NCI-H2196 treated with DMSO at 0.1 percent for 48 hours (cell line): ENCODE results near the gene GRM8.
"Not testable (repeated sequence)": the region's sequence is repeated elsewhere in the genome, so short reads cannot be mapped to it uniquely, and the experiment has no call there.

ENCODE experiments used
- DNase-seq: peaks from one replicate; lab custom pipeline; 2025; ENCODE audit not compliant: unreplicated experiment; lab: John Stamatoyannopoulos, UW

The GRM8 gene

DNA sequence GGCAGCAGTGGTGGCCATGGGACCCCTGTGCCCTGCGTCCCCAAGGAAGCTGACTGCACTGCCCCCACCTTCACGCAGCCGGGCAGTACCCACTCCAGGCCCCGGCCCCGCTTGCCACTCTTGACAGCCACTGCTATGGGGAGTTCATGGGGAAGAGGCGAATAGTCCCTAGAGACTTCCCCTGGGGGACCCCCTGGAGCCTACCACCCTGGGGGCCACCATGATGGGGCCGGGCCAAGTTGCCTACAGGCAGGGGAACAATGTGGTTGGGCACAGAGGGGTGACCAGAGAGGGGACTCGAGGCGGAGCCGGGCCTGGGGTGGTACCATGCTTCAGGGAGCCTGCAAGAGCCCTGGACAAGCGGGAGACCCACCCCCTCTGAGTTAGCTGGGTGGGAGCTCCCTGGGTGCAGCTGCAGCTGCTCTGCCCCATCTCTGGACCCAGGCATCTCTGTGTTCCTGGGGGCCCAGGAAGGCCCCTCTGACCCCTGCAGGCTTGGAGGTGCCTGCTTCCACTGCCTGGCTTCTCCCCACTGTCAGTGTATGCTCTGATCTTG lies 567.6 kb downstream of the GRM8 start:
- DNase-seq = no peak

- no peak for DNase-seq
Observed at GRCh38 chr7:126682176-126682575, 570.6 kb downstream of the GRM8 start.

- DNase-seq = not testable (repeated sequence)
Observed at GRCh38 chr7:126668762-126669161, 584.0 kb downstream of the GRM8 start.

- no peak for DNase-seq
Observed at GRCh38 chr7:126668367-126668752, 584.4 kb downstream of the GRM8 start.

- DNase-seq = no peak
Observed at GRCh38 chr7:126667742-126668366, 584.9 kb downstream of the GRM8 start.

DNA sequence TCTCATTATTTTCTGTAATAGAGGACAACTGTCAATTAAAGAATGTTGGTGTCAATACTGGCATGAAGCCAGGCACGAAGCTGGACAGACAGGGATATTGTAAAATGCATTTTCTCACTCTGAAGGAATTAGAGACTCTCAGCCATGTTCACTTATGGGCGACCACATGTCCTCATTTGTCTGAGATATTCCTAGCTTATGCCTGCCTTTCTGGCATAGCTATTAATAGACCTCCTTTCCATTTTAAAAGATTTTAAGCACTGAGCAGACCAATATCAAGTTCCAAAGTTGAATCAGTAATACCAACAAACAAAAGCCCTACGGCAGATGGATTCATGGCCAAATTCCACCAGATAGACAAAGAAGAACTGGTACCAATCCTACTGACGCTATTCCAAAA lies 589.9 kb downstream of the GRM8 start:
- no peak for DNase-seq

DNA sequence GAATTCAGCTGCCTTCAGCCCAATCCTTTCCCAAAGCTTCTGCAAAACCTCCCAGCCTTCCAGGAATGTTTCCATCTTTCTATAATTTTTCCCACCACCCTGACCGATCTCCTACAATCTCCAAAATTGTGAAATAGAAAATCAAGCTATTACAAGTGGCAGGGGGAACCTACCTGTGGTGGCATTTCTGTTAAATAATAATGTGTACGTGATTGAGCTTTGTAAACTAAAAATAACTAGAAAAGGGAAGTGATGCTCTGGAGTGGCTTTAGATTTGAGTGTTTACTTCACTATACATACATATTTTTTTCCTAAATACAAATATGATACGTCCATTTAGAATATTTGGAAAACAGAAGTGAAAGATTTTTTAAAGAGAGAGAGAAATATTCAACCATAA lies 593.6 kb downstream of the GRM8 start:
- DNase-seq = no peak

DNA sequence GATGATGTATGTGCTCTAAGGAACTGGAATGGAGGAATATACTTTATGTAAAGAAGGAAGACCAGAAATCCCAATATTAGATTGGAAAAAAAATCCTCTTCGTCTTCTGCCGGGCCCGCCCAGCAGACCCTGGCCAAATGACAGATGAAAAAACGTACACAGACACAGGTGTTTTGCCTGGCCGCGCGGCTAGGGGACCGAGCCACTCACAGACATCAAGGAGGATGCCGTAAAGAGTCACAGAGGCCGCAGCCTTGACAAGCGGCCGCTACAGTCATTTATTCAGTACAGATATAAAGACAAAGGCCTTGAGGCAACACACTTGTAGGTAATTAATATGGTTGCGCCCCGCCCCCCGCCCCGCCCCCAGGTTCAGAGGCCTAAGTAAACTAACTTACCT lies 594.1 kb downstream of the GRM8 start:
- no peak for DNase-seq

GRCh38 chr7:126657599-126658358 lies 595.0 kb downstream of the GRM8 start:
- no peak for DNase-seq

- DNase-seq = no peak
Observed at GRCh38 chr7:126657137-126657536, 595.6 kb downstream of the GRM8 start.

DNA sequence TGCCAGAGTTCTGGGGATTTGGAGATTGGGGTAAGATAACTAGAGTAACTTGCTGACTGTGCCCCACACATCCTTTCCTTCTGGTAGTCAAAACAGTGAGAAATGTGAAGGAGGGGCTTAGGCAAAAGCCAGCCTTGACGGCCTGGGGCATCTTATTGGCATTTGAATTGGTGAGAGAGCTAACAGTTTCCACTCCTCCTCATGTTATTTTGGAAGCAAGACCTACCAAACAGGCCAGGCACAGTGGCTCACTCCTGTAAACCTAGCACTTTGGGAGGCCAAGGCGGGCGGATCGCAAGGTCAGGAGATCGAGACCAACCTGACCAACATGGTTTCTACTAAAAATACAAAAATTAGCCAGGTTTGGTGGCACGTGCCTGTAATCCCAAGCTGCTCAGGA lies 596.6 kb downstream of the GRM8 start:
- DNase-seq = no peak

DNA sequence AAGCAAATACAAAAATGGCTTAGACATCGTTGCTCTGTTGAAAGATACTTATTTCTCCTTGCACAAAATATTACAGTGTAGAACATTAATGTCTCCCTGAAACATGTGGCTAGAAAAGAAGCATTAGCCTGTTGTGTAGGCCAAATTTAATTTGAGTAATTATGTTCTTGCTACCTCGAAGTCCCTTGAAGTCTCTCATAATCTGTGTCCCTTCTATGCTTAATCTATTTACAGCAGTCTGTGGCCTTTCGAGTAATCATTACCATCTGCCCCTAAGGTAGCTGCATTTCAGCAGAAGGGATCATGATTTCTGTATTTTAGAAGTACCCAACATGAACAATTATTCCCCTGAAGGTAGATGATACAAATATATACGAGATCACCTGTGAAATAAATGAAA lies 615.2 kb downstream of the GRM8 start:
- DNase-seq = no peak

DNA sequence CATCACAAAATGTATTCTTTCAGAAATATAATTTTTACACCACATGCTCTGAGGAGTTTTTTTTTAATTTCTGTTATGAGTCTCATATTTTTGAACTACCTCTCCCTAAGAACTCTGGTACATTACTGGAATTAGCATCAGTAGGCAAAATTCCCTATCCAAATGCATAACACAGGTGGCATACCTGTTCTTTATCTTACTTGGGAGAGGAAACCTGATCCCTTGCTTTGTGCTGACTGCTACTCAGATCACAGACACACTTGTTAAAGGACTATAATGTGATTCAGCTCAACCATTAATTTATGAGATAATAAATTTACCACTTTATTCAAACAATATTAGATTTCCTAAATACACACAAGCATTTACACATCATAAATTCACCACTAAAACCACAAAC lies 617.2 kb downstream of the GRM8 start:
- peak; percentile 18 for DNase-seq

DNA sequence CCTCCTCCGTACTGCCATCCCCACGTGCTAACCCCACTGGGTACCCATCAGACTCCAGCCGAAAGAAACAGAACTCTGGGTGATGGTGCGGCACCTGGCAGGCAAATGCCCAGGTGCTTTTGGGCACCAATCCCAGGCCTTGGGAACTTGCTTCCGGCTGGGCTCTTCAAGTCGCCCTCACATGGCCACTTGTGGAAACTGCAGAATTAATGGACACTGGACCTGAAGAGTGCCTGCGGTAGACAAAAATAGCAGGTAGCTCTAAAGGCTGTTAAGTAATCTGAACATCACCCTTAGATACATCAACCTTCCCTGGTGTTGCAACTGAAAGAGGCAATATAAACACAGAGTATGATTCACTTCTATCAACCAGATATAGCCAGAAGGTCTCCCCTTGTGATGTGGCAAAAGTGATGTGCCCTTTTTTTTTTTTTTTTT lies 644.4 kb downstream of the GRM8 start:
- no peak for DNase-seq

- DNase-seq = no peak
Observed at GRCh38 chr7:126606331-126606730, 646.4 kb downstream of the GRM8 start.

DNA sequence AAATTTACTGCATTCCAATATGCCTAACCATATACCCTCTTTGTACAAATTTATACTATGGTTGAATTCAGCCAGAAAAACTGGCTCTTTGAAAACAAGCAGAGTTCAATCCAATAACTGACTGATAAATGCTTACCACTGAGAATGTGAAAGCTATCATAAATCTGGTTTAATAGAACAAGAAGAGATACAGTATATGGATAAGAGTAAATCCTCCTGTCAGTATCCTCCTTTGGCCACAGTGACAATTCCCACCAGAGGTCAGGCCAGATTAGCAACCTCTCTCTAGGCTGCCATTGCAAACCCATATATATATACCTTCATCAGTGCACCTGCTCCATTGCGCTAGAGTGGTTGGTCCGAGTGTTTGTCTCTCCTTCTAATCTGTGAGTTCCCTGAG lies 647.2 kb downstream of the GRM8 start:
- DNase-seq = no peak

DNA sequence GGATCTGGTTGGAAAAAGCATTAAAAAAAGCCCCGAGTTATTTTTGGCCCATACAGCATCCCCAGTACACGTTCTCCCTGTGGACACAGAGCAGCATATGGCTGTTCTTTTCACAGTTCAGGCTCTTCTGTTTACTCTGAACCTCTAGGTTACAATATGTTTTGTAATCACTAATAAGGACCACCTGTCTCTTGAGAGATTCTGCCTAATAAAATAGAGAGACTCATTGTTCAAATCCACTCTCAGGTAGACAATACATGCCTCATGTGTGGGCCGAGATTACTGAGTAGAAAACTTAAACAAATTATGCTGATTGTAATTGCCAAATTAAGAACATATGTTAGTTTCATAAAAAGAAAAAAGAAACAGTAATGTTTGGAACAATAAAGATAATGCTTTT lies 647.7 kb downstream of the GRM8 start:
- DNase-seq = no peak

GRCh38 chr7:126589068-126589684 lies 663.6 kb downstream of the GRM8 start:
- no peak for DNase-seq

DNA sequence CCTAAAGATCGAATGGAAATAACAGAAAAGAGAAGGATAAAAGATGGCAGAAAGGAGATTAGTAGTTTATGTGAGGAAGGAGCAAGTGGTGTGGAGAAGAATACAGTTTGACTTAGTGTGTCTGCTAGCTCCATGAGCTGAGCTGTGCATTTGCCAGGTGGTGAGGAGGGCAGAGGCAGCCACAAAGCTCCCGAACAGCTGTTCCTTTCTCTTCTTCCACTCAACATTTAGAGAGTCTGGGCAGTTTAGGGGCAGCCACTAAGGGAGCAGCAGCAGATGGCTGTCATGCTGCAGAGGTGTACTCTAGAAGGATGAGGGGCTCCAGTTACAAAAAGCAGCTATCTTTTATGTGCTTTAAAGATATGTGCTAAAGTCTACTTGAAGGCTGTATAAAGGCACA lies 674.4 kb downstream of the GRM8 start:
- no peak for DNase-seq

DNA sequence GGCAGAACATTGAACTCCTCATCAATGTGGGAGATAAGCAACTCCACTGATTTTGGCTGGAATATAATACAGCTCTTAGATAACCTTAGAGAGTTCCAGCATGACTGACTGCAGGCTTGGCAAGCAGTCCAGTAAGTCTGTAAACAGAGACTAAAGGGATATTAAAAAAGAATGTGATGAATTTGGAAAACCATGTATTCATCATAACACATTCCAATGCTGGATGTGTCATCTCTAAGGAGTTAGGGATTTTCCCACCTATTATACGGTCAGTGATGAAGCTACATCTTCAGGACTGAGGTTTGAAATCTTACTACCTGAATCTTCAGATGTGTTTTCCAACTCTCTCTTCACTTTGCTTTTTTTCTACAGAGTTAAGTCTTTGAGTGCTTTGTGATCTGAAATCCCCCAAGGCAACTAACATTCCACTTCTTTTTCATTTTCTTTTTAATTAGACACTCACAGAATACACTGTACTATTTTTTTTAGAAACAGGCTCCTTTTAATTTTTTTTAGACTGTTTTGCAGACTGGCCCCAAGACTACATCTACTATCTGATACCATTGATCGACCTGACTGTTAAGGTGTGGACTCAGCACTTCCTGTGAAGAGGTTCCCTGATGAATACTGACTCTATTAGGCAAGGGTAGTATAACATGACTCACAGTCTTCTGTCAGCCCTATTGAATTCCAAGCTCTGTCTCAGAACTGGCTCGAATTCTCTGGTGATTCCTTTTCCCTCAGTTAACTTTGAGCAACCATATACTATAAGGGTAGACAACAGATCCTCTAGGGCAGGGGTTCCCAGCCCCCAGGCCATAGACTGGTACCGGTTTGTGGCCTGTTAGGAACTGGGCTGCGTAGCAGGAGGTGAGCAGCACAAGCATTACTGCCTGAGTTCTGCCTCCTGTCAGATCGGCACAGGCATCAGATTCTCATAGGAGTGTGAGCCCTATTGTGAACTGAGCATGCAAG lies 678.2 kb downstream of the GRM8 start:
- no peak for DNase-seq

- no peak for DNase-seq
Observed at GRCh38 chr7:126570845-126571244, 681.9 kb downstream of the GRM8 start.
